ENCODE measurements around the gene UBASH3A.

The UBASH3A gene

DNA sequence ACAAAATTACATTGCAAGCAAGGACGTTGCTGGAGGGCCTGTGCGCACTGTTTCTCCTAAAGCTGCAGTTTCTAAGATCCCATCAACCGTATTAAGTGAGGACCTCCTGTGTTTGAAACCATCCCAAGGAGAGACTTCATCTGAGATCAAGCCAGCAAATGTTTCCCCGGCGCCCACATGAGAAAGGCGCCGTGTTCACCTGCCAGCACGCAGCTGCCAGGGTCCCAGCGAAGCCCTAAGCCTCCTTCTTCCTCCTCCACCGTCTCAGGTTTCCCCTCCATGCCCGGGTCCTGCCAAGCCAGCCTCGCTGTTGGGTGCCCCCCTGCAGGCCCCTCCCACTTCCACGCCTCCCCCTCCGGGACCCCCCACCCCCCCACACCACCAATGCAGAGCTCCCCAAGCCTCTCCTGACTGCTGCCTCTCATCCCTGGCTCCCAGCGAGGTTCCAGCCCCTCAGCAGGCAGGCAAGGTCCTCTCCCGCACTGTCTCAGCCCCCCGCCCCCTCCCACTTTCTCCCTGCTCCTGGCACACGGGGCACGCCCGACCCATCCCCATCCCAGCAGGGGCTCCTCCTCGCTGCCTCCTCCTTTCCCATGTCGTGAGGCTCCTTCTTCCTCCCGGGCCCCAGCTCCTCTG lies 28.7 kb upstream of the UBASH3A start:
- DNase-seq (ENCODE audit: low spot score): no peak

DNA sequence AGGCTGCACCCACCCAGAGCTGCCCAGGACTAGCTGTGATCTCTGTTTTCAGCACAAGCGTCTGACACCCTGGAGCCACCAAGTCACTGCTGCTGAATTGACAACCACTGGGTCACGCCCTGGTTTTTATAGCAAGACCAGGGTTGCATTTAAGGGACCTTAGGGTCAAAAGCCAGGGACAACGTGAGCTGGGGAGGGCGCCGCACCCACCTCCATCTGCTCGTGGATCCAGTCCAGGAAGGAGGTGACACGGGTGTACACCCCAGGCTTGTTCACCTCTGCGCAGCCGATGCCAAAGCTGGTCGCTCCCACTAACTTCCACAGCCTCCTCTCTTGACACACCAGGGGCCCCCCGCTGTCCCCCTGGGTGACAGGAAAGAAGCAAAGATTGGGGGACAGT lies 28.2 kb upstream of the UBASH3A start:
- no peak for DNase-seq (ENCODE audit: low spot score)

DNA sequence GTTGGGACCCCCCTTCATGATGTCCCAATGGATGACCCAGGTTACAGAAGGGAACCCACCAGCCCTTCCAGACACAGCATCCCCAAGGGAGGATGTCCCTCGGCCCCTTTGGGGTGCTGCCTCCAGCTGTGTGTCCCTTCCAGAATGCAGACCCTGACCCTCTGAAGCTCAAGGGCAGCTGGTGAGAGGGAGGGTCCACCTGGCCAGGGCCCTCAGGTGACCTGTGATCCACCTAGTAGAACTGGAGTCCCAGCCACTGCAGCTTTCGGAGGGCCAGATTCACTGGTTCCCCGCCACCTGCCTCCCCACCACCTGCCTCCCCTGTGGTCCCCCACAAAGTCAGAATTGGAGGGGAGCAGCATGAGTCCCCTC lies 27.8 kb upstream of the UBASH3A start:
- no peak for DNase-seq (ENCODE audit: low spot score)

DNA sequence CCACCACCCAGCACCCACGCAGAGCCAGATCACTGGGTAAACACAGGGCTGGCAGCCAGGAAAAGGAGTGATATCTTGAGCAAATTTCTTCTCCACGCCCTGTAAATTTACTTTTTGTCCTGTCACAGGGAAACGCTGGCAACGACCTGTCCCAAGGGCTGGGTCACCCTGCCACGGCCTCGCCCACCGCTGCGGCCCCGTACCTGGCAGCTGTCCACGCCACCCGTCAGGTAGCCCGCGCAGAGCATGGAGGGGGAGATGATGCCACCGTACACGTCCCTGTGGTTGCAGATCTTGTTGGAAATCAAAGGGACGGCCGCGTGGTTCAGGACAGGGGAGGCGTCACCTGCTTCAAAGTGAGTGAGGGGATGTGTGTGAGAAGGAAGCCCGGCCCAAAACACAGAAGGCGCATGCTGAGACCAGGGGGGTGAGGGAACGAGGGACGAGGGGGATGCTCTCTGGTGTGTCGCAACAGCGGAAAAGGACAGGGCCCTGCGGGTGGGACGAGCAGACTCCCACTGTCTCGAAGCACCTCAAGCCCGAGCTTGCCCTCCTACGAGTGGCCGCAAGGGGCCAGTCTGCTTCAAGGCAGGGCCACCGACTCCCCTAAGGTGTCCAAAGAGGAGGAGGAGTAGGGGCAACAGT lies 27.2 kb upstream of the UBASH3A start:
- peak; percentile 57 for DNase-seq (ENCODE audit: low spot score)

DNA sequence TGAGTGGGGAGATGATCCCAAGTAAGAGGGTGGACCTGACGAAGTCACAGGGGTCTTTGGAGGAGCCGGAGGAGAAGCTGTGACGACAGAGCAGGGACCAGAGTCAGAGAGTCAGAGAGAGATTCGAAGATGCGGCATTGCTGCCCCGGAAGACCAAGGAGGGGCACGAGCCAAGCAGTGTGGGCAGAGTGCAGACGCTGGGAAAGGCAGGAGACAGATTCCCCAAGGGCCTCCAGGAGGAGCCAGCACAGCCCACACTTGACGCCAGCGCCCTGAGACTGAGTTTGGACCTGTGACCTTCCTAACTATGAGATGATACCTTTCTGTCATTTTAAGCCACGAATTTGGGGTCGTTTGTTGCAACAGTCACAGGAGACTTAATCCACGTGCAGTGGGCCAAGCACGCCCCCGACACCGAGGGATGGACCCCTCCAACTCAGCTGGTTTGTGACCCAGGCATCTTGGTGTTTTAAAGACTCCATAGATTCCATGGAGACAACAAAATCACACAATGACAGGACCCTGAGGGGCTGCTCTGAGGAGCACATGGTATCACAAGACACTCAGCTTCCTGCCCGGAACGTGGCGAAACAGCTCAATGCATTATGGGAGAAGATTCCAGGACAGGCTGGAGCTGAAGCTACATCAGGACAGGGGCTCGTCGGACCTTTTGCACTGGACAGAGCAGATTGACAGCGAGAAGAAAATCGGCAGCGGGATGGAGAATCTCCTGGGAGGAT lies 26.3 kb upstream of the UBASH3A start:
- DNase-seq (ENCODE audit: low spot score): no peak

DNA sequence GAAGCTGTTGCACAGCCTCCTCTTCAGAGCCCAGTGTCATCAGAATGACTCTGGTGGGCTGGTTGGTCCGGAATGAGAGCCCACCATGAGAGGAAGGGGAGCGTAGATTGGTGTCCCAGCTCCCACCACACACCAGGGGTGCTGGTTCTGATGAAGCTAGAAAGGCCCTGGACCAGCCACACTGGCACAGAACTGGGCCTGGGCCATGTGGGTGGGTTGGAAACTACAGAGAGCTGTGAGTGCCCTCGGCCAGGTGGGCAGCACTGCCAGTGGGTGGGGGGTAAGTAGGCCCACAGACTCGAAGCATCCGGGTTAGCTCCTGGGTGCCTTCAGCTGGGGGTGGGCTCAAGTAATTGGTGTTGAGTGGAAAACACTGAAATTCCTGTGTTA lies 25.8 kb upstream of the UBASH3A start:
- DNase-seq (ENCODE audit: low spot score): no peak

DNA sequence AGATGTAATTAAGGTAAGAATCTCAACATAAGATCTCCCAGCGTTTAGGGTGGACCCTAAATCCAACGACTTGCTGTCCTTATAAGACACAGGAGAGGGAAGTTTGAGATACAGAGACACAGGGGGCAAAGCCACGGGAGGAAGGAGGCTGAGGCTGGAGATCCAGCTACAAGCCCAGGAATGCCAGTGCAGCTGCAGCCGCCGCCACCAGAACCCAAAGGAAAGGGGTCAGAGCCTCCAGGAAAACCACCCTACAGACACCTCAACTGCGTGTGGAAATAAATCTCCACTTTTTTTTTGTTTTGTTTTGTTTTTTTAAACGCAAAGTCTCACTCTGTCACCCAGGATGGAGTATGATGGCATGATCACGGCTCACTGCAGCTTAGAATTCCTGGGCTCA lies 25.3 kb upstream of the UBASH3A start:
- no peak for DNase-seq (ENCODE audit: low spot score)

DNA sequence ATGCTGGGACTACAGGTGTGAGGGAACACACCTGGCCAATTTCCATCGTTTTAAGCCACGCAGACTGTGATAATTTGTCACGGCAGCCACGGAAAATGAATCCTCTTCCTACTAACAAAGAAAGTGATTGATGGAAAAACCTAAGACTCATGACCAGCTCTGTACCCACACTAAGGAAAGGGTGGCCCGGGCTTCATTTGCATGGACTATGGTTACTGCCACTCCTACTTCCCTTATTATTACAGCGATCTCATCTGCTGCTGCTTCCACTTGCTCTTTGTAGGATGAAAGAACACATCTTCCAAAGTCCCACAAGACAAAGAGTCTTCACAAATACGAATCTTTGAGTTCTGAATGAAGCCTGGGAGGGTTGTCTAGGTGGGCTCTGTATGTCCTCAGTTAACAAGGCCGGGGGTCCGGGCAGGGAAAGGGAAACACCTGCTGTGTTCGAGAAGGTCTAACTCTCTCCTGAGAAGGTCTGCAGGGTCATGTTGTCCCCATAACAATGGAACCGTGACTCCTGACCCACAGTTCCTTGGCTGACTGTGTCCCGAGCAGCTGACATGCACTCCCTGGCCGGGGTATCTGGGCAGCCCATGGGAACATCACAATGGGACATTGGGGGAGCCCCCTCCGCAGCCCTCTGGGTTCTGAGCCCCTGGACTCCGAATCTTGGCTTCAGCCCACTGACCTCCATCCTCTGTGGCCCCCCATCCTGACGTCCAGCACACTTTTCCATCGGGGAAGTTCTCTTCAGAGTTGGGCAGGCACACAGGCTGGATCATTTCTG lies 24.1 kb upstream of the UBASH3A start:
- no peak for DNase-seq (ENCODE audit: low spot score)

DNA sequence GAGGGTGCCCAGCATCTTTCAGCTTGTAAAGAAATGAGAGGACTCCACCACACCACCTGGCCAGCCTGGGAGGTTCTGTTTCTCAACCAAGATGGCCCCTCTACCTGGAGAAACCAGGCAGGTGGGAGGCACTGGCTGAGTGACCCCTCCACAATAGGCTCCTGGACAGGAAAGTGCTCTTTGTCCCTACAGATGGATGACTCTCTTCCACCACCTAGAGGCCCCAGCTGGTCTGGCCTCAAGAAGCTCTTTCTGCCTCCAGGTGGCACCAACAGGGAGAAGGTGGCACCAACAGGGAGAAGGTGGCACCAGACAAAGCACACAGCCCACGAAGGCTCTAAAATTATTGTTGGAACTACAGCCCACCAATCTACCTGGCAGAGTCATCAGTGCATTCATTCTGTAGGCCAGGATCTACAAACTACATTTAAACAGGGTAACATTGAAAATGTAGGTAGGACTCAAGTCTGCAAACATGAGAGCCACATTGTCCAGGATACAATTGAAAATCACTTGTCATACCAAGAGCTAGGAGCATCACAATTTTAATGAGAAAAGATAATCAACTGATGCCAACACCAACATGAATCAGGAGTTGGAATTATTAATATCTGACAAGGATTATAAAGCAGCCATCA lies 22.2 kb upstream of the UBASH3A start:
- DNase-seq (ENCODE audit: low spot score): peak; percentile 43

DNA sequence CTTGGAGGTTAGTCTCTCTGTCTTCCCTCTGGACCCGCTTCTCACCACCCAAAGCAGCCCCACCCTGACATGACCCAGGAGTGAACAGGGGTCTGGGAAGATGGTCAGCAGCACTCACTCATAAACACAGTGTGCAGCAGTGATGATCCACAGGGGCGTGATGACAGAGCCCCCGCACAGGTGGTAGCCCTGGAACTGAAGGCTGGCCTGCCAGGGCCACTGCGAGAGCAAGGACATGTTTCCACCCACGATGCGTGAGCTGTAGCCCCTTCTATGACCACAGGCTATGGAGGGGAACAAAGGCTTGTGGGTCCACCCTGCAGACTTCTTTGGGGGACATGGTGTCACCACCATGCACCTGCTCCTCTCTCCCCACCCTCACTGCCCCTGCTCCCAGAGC lies 20.8 kb upstream of the UBASH3A start:
- no peak for DNase-seq (ENCODE audit: low spot score)

DNA sequence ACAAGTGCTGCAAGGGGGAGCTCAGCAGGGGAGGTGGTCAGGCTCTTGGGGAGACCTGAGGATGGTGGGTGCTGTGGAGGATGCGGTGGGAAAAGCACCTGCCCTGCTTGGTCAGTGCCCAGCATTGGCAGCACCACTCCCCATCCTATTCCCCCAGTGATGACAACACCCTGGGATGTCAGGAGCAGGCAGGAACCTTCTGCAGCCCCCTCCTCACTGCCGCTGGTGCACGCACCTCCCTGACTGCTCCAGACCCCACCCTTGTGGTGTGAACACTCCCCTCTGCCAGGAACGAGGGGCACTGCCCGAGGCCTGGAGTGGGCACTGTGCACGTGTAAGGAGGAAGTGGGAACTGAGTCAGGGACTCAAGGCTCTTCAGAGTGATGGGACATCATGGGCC lies 20.4 kb upstream of the UBASH3A start:
- no peak for DNase-seq (ENCODE audit: low spot score)

DNA sequence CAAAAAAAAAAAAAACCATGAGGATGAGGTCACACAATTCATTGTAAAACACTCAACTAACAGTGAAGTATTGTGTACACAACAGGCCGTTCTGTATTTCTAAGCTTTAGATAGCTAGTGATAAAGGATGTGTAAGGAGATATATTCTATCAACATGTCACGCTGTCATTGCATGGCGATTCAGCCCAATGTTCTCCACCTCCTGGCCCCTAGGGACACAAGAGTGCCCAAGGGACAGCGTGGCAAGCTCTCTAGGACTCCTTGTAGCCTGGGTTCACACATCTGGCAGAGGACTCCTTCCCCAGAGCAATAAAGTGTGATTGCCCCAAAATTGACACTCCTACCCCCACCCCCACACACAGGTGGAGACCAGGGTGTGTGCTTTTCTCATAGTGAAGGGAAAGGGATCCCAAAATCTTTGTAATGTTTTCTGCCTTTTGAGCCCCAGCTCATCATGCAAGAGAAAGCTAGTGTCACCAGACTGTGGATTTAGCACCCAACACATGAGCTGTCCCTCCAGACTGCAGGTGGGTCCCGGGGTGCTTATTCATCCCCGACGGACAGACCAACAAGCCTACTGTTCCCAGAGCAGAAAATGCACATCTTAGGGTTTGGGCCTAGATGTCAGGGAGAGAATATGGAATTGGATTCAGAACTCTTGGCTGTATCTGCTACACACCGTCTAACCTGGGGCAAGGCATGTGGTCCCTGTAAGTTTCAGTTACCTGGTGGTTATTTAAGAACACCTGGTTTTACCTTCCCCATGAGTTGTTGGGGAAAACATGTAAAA lies 19.4 kb upstream of the UBASH3A start:
- no peak for DNase-seq (ENCODE audit: low spot score)

DNA sequence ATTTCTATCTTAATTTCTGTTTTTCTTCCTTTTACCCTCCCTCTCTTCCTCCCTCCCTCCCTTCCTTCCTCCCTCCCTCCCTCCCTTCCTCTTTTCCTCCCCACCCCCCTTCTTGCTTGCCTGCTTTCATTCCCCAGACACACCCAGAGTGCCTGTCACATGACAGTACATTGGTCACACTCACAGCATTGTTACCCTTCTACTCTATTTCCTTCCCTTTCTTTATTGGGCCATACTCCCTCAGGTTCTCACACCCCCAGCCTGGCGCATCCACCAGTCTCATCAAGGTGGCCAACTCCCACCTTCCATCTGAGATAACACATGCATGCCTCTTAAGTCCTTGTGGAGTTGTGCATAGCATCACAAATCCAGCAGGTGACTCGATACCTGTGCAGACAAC lies 18.7 kb upstream of the UBASH3A start:
- no peak for DNase-seq (ENCODE audit: low spot score)

DNA sequence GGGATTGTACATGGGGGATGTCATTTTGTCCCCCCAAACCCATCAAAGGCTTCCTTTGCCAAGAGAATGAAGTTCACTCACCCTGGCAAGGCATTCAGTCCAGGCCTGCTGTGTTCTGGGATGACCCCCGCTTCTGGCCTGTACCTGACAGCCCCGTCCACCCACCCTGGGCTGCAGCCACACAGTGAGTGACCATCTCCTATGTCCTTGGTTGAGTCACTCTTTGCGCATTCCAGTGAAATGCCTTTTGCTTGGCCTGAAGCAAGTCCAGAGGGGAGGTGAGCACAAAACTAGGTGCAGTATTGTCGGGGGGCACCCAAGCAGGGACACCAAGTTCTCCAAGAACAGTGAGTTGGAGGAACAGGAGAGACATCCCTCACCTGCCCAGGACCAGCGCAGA lies 18.1 kb upstream of the UBASH3A start:
- no peak for DNase-seq (ENCODE audit: low spot score)

DNA sequence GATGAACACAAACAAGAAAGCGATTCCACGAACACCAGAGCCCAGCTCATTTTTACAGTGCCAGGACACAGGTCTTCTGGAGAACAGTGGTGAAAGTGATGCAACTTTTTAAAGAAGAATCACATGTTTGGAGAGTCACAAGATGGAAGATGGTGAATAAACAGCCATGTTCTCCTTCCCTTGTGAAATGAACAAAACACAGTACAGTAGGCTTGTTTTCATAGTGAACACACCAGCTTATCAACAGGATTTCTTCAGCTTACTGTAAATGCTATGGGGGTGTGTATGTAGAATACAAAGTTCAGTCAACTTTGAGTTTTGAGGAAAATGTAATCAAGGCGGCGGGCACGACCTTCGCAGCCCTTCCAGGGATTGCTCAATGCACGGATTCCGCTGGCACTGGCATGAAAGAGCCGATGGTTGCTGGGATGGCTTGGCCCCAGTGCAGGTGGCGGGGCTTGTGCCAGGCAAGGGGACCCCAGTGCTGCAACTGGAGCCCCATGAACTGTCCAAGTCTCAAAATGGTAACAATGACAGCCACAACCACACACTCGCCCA lies 17.6 kb upstream of the UBASH3A start:
- no peak for DNase-seq (ENCODE audit: low spot score)

DNA sequence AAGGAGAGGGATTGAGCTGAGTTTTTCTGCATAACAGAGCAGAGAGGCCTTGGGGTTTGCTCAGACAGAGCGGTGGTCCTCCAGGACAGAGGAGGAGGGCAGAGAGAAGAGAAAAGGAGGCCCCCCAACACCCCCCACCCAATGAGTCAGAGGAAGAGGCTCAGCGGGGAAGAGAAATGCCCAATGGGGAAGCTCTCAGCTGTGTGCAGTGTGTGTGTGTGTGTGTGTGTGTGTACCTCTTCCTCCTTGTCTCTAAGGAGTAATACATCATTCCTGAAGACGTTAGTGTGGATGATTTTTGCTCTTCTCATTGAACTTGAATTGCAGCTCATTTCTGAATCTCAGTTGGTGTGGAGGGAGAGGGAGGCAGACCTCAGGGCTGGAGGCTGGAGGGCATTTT lies 16.5 kb upstream of the UBASH3A start:
- DNase-seq (ENCODE audit: low spot score): no peak

DNA sequence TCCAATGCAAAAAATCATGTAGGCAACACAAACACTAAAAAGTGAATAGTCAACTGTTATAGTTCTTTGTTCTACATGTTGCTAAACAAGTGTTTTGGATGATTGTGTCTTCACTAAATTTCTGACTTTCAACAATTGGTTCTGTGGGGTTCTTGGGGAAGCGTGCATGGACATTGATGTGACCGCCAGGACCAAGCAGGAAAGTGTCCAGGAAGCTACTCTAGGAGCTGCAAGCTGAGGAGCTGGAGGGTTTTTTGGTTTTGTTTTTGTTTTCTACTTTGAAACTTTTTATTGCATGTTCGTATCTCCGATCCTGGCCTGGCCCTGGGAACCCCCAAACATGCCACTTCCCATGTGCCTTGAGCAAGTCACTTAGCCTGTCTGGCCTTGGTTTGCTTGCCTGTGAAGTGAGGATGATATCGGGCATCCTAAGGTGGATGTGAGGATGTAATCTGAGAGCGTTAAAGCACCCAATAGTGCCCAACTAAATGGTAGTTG lies 15.8 kb upstream of the UBASH3A start:
- DNase-seq (ENCODE audit: low spot score): no peak

DNA sequence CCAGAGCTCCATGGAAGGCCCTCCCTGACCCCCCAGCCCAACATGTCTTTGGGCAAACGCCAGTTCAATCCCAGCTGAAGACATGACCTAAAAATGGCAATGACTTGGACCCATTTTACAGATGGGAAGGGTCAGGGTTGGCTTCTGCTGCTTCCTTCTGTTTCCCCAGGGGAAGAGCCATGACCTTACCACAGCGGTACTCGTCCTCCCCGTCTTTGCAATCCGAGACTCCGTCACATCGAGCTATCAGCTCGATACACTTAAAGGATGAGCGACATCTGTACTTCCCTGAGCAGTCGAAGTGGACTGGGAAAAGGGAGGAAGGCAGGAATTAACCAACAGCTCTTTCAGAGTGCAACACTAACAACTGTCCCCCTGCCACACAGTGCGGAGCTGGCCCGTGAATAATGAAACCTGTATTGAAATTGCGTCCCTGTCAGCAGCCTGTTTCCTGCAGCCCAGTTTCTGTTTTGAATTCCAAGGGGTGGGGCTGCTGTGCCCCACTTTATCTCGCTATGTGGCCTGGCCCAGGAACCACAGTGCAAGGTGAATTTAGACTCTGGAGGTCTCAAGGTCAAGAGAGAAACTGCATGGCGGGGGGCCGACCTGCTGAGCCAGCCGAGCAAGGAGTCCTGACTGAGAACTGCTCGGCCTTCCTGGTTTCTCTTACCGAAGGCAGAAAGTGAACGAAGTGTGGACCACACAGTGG lies 14.8 kb upstream of the UBASH3A start:
- peak; percentile 31 for DNase-seq (ENCODE audit: low spot score)

DNA sequence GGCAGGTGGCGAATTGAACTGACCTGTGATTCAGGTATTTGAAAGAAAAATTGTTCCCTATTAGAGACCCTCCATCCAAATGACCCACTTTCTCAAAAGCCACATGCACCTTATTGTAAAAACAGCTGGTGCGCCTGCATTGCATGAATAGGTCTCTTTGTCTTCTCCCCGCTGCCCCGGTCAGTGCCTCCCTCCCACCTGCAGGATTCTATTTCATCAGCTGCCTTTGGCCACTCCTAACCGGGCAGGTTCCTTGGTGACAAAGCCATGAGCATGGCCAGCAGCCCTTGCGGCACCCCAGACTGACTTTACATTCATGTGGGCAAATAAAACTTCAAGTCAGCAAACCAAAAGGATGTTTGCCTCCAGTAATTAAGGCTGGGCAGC lies 14.3 kb upstream of the UBASH3A start:
- DNase-seq (ENCODE audit: low spot score): no peak

DNA sequence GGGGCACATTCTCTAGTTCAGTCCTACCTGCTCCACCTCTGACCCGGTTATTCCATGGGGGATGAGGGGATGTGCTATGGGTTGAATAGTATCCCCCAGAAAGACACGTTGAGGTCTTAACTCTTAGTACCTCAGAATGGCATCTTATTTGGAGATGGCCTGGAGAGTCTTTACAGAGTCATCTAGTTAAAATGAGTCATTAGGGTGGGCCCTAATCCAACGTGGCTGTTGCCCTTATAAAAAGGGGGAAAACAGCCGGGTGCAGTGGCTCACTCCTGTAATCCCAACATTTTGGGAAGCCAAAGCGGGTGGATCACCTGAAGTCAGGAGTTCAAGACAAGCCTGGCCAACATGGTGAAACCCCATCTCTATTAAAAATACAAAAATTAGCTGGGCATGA lies 13.5 kb upstream of the UBASH3A start:
- no peak for DNase-seq (ENCODE audit: low spot score)
